Measurements from ENCODE around the gene LMTK2.

The LMTK2 gene

GRCh38 chr7:98222533-98223195 is 116.0 kb downstream of the LMTK2 start:
- DNase-seq, result no peak

DNA sequence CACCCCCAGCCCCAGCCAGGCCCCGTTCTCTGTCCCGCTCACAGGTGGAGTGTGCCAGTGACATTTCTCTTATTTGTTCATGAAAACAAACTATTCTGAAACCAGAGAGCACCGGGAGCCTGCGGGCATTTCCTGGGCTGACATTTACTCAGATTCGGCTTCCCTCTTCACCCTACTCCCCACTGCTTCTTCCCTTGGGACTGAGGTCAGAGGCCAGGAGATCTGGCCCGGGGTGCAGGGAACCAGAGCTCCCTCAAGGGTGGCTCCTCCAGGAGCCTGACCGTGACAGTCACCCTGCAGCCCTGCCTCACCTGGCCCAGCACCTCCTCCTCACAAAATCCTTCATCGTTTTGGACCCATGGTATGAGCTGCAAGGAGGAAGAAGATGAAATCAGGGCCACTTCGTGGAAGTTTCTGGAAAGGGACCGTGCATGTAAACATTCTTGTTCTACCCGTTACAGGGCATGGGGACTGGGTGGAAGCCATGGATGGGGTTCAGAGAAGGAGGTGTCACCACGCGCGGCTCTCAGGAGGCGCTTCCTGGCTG is 116.8 kb downstream of the LMTK2 start:
- no peak for DNase-seq

GRCh38 chr7:98223898-98224700 is 117.4 kb downstream of the LMTK2 start:
- DNase-seq, result no peak

- DNase-seq, result no peak
These were observed 118.1 kb downstream of the LMTK2 start for GRCh38 chr7:98224701-98225181.

GRCh38 chr7:98225913-98226614 is 119.4 kb downstream of the LMTK2 start:
- DNase-seq, result no peak

- DNase-seq, result no peak
These were observed 121.3 kb downstream of the LMTK2 start for GRCh38 chr7:98227939-98228338.

GRCh38 chr7:98228801-98229200 is 122.1 kb downstream of the LMTK2 start:
- no peak for DNase-seq

- DNase-seq, result no peak
These were observed 122.8 kb downstream of the LMTK2 start for GRCh38 chr7:98229441-98229840.

GRCh38 chr7:98229991-98230745 is 123.5 kb downstream of the LMTK2 start:
- no peak for DNase-seq

DNA sequence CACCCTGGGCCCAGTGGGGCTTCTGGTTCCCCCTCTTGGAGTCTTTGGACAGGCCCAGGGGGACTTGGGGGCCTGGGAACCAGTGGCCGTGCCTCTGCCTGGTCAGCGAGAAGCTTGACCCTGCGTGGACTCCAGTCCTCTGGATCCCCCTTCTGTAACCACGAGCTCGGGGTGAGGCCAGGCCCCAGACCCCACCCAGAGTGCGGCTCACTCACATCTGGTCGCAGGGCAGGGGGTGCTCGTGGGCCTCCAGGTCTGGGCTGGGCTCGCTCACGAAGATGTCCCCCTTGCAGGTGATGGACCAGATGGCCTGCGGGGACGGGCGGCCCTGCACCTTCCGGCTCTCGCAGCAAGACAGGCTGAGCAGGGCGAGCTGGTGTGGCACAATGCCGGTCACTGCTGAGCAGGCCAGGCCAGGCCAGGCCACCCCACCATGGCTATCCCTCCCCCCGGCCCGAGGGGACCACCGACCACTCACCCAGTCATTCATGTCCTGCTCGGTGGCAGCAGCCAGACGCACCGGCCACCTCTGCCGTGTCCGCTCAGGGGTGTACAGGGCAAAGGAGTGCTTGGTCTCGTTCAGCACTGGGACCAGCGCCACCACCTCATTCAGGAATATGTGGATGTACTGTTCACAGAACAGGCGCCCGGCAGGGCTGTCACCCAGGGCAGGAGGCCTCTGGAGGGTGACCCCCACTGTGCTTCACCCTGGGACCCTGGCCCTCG is 124.2 kb downstream of the LMTK2 start:
- DNase-seq, result no peak

DNA sequence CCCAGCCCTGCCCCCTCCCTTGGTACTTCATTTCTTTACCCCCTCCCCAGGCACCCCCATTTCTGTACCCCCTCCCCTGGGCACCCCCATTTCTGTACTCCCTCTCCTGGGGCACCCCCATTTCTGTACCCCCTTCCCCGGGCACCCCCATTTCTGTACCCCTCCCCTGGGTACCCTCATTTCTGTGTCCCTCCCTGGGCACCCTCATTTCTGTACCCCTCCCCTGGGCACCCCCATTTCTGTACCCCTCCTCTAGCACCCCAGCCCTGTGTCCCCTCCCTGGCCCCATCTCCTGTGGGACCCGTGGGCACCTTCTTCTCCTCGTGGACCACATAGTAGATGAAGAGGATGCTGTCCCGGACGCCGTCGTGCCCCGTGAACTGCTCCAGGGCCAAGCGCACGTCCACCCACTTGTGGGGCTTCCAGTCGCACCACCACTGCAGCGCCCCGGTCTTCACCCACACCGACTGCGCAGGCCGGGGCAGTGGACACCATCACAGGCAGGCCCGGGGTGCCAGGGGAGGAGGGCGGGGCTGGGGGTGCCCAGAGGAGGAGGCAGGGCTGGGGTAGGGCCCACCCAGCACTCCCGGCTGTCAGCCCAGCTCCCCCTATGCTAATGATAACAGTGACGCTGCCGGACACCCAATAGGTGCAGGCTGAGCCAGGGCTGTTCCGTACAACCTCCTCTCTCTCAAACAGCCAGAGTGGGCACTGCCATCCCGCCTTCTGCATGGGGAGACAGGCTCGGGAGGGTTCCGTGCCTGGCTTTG is 125.0 kb downstream of the LMTK2 start:
- no peak for DNase-seq

- no peak for DNase-seq
These were observed 125.6 kb downstream of the LMTK2 start for GRCh38 chr7:98232263-98232585.

- DNase-seq, result no peak
These were observed 126.1 kb downstream of the LMTK2 start for GRCh38 chr7:98232799-98233198.

DNA sequence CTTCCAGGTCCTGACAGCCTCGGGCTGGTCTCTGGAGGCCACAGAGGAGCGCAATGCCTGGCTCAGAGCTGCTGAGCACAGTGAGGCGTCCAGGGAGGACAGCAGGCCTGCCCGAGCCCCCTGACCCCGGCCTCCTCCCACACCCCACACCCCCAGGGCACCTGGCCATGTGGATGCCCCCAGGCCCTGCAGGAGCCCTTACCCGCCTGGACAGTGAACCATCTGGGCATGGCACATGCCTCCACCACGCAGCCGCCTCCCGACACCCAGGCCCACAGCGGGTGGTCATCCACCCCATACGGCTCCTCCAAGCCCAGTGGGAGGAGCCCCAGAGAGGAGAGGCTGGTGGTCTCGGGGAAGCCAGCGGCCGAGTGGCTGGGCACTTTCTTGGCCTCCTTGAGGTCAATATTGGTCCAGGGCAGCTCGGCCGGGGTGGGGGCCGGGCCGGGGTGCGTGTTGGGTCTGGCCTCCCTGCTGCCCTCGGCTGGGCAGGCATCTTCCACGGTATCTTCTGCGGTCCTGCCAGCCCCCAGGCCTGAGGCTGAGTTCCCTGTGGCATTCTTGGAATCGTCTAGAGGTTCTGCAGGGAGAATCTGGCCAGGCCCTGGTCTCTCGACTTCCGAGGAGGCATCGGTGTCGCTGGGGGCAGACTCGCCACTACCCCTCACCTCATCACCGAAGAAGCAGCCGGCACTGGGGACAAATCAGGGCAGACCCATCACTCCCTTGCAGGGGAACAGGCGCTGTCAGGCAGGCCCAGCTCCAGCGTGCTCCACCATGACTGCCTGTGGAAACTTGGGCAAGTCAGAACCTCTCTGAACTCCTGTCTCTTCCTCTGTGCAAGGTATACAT is 126.8 kb downstream of the LMTK2 start:
- no peak for DNase-seq

DNA sequence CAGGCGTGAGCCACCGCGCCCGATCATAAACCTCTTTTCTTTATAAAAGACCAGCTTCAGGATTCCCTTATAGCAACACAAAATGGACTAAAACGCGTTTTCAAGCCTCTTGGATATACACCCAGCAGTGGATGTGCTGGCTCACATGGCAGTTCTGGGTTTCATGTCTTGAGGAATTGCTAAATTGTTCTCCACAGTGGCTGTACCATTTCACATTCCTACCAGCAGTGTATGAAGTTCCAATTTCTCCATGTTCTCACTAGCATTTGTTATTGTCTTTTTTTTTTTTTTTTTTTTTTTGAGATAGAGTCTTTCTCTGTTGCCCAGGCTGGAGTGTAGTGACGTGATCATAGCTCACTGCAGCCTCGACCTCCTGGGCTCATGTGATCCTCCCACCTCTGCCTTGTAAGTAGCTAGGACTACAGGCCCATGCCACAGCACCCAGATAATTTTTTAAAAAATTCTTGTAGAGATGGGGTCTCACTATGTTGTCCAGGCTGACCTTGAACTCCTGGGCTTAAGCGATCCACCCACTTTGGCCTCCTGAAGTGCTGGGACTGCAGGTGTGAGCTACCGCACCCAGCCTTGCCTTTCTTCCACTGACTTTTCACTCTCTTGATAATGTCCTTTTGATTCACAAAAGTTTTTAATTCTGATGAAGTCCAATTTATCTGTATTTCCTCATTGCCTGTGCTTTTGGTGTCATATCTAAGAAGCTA is 127.9 kb downstream of the LMTK2 start:
- no peak for DNase-seq

GRCh38 chr7:98235901-98236300 is 129.2 kb downstream of the LMTK2 start:
- no peak for DNase-seq

- no peak for DNase-seq
These were observed 129.9 kb downstream of the LMTK2 start for GRCh38 chr7:98236355-98237185.

DNA sequence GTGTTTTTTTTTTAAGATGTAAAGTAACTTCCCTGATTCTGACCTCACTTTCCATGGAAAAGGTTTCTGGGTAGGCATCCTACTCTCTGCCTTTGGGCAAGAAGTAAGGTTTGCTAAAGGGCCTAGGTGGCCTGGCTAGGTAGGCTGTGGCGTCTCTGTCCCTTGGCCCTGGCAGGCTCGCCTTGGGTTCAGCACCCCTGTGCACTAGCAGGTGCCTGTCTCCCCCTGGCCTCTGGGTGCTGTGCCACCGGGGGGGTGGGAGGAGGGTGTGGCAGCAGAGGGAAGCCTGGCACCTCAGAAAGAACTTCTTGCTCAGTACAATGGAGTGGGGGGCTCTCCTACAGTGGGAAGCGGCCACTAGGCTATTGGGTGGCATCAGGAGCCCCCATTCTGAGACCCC is 131.4 kb downstream of the LMTK2 start:
- DNase-seq, result no peak

DNA sequence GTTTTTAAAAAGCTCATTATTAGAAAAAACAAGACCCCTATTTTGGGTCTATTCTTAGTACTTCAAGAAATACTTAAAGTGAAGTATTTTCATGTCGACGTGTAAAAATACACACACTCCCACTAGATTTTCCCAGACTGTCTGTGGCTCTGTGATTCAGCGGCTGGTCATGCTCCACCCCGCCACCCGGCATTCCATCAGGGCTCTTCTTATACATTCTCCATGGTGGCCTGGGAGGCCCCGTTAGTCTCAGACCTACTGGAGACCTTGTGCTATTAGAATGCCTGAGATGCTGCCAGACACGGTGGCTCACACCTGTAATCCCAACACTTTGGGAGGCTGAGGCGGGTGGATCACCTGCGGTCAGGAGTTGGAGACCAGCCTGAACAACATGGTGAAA is 132.3 kb downstream of the LMTK2 start:
- DNase-seq, result no peak

Measured in suppressor macrophage treated with lipopolysaccharide for 4 hours (primary cell).